GM12878 (cell line): ENCODE data around the gene ARF3. TPM values are rescaled to one million over a fixed set of nuclear protein-coding genes. Genes with fewer than 3 reads are reported as not detected.

ENCODE experiments used
- ASH2L ChIP-seq: fragments of 300-600, 200-600 bp; sonication (generic); IDR thresholded peaks from 2 replicates; pipeline ENCODE4 v1.6.1; 2017; ENCODE audit warnings: low read depth, mild to moderate bottlenecking, borderline replicate concordance
- BACH1 ChIP-seq: fragments of 450-650 bp; IDR thresholded peaks from 2 replicates; pipeline ENCODE4 v1.6.1; 2017; ENCODE audit warnings: mild to moderate bottlenecking, borderline replicate concordance
- BCL3 ChIP-seq: IDR thresholded peaks from 2 replicates; pipeline ENCODE4 v1.6.1; 2011; ENCODE audit warnings: borderline replicate concordance, low read depth, mild to moderate bottlenecking, moderate library complexity, low read length; ENCODE audit not compliant: insufficient read depth, poor library complexity, severe bottlenecking
- CBX5 ChIP-seq: sonication (generic); IDR thresholded peaks from 2 replicates; pipeline ENCODE4 v1.6.1; 2016; ENCODE audit warnings: low read depth, moderate library complexity, mild to moderate bottlenecking, inconsistent platforms
- CHD2 ChIP-seq: IDR thresholded peaks from 2 replicates; pipeline ENCODE4 v1.6.1; 2011; ENCODE audit warnings: low read depth, low read length, improper control_type of control experiment, borderline replicate concordance
- DPF2 ChIP-seq: fragments of 450-650 bp; IDR thresholded peaks from 2 replicates; pipeline ENCODE4 v1.6.1; 2017; ENCODE audit warnings: mild to moderate bottlenecking
- ESRRA ChIP-seq: IDR thresholded peaks from 2 replicates; pipeline ENCODE4 v1.6.1; 2012; ENCODE audit warnings: mild to moderate bottlenecking, low read length, improper control_type of control experiment
- IRF5 ChIP-seq: fragments of 450-650 bp; IDR thresholded peaks from 2 replicates; pipeline ENCODE4 v1.6.1; 2017; ENCODE audit warnings: borderline replicate concordance
- KAT2A ChIP-seq: conservative IDR thresholded peaks from 2 replicates; pipeline ENCODE4 v1.6.1; 2011; ENCODE audit warnings: low read depth, low read length; ENCODE audit not compliant: control insufficient read depth
- LARP7 ChIP-seq: fragments of 450-650 bp; IDR thresholded peaks from 2 replicates; pipeline ENCODE4 v1.6.1; 2017; ENCODE audit warnings: mild to moderate bottlenecking
- MAX ChIP-seq: IDR thresholded peaks from 2 replicates; pipeline ENCODE4 v1.6.1; 2012; ENCODE audit warnings: low read depth, low read length, improper control_type of control experiment
- NR2C2 ChIP-seq: IDR thresholded peaks from 2 replicates; pipeline ENCODE4 v1.6.1; 2011; ENCODE audit warnings: borderline replicate concordance, low read depth; ENCODE audit not compliant: control insufficient read depth, insufficient read length
- POLR2AphosphoS2 ChIP-seq: IDR thresholded peaks from 2 replicates; pipeline ENCODE4 v1.6.1; 2011; ENCODE audit warnings: low read depth, mild to moderate bottlenecking, low read length, improper control_type of control experiment, moderate library complexity
- RBBP5 ChIP-seq: fragments of 200-600 bp; sonication (generic); conservative IDR thresholded peaks from 2 replicates; pipeline ENCODE4 v1.6.1; 2016
- RELA ChIP-seq: fragments of 450-650 bp; IDR thresholded peaks from 2 replicates; pipeline ENCODE4 v1.8.0; 2014; ENCODE audit warnings: borderline replicate concordance; ENCODE audit not compliant: partially characterized antibody
- SRF ChIP-seq, 2 experiments: IDR thresholded peaks; 2 replicates each; pipeline ENCODE4 v1.6.1; 2011; ENCODE audit warnings: low read depth in 2 of 2, low read length in 2 of 2, mild to moderate bottlenecking in 1 of 2, moderate library complexity in 1 of 2
- TCF3 ChIP-seq: IDR thresholded peaks from 2 replicates; pipeline ENCODE4 v1.6.1; 2012; ENCODE audit warnings: low read depth, mild to moderate bottlenecking, low read length, borderline replicate concordance; ENCODE audit not compliant: insufficient read depth
- YY1 ChIP-seq: IDR thresholded peaks from 2 replicates; pipeline ENCODE4 v1.6.1; 2011; ENCODE audit warnings: low read depth, mild to moderate bottlenecking, low read length
- ZNF622 ChIP-seq: fragments of 450-650 bp; IDR thresholded peaks from 2 replicates; pipeline ENCODE4 v1.6.1; 2017; ENCODE audit warnings: mild to moderate bottlenecking, inconsistent platforms
- ZNF687 ChIP-seq: fragments of 450-650 bp; IDR thresholded peaks from 2 replicates; pipeline ENCODE4 v1.6.1; 2017; ENCODE audit warnings: mild to moderate bottlenecking, moderate library complexity
- ZZZ3 ChIP-seq: IDR thresholded peaks from 2 replicates; pipeline ENCODE4 v1.6.1; 2011; ENCODE audit warnings: low read depth; ENCODE audit not compliant: control insufficient read depth, insufficient read length
- polyA plus RNA-seq, 11 experiments: library from polyadenylated mRNA; depleted of rRNA in 4 of 11; unstranded in 6 of 11; stranded (reverse) in 5 of 11; fragments of >200 nt; fragmentation: Nextera tagmentation in 4 of 11; fragmentation: Illumina TruSeq in 1 of 11; extraction: Ambion mirVana in 4 of 11; extraction: Trizol in 1 of 11; gene quantifications; 1 replicate in 1 of 11; 2 replicates in 10 of 11; pipeline versions ENCODE4 v1.2.1 to v1.2.3, GENCODE V29; 2011 to 2016; ENCODE audit warnings: inconsistent platforms in 2 of 11, missing spikeins in 2 of 11, low read depth in 1 of 11
- total RNA-seq, 4 experiments: library from RNA; depleted of rRNA in 3 of 4; stranded (reverse); fragments of >200 nt in 3 of 4; fragmentation: Illumina TruSeq in 1 of 4; extraction: Trizol in 1 of 4; gene quantifications; 2 replicates each; pipeline versions ENCODE4 v1.2.1 to v1.2.3, GENCODE V29; 2013 to 2021
- TF ChIP-seq, protein P1 (sequence below): fragments of 450-650 bp; IDR thresholded peaks from 2 replicates; pipeline ENCODE4 v1.6.1; 2016; ENCODE audit warnings: mild to moderate bottlenecking

ARF3 gene
- total and polyA plus RNA-seq, 10 of the 15 experiments (the other 5 are each of a cell fraction or from before 2014, with no cell fraction given), result 8.7 to 263 (median 74.4) TPM

- TF ChIP-seq RELA (no peak), IRF5 (no peak), MAX (0 out of 2 replicates have a peak, but pooled peaks have one; percentile 32), KAT2A (no peak), CHD2 (peak; percentile 53; the same call in 1 of the 2 replicates), SRF (IDR thresholded peaks at IDR 0.05; ENCODE audit: low read depth in 2 of 2, low read length in 2 of 2) (no peak), DPF2 (peak; percentile 19; the same call in 1 of the 2 replicates), YY1 (0 out of 2 replicates have a peak, but pooled peaks have one; percentile 8), CBX5 (no peak), BCL3 (peak; percentile 46), ZNF622 (no peak), POLR2AphosphoS2 (peak; percentile 30; the same call in 1 of the 2 replicates), NR2C2 (no peak), TCF3 (no peak), ESRRA (peak; percentile 83; the same call in 1 of the 2 replicates), BACH1 (0 out of 2 replicates have a peak, but pooled peaks have one; percentile 36), ZNF687 (no peak), RBBP5 (no peak), ASH2L (0 out of 2 replicates have a peak, but pooled peaks have one; percentile 66), LARP7 (peak; percentile 23), ZZZ3 (no peak)
- TF ChIP-seq, protein P1, sequence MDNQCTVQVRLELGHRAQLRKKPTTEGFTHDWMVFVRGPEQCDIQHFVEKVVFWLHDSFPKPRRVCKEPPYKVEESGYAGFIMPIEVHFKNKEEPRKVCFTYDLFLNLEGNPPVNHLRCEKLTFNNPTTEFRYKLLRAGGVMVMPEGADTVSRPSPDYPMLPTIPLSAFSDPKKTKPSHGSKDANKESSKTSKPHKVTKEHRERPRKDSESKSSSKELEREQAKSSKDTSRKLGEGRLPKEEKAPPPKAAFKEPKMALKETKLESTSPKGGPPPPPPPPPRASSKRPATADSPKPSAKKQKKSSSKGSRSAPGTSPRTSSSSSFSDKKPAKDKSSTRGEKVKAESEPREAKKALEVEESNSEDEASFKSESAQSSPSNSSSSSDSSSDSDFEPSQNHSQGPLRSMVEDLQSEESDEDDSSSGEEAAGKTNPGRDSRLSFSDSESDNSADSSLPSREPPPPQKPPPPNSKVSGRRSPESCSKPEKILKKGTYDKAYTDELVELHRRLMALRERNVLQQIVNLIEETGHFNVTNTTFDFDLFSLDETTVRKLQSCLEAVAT, result no peak
Measured at GRCh38 chr12:48925304-48926011, 31.8 kb downstream of the ARF3 start, which contains the start of gene FKBP11 (continued).
